GM18517 (cell line): ENCODE data around the gene ABCA12.

ENCODE experiments used
- ATAC-seq: cut with Tn5 transposase; IDR thresholded peaks from one replicate; pipeline ENCODE4 v1.9.1; 2021; ENCODE audit warnings: mild to moderate bottlenecking, moderate library complexity; ENCODE audit not compliant: unreplicated experiment

ABCA12 gene

GRCh38 chr2:215137329-215137686 is 1.1 kb downstream of the ABCA12 start:
- no peak for ATAC-seq

- ATAC-seq = peak; percentile 41
These were observed 1.6 kb downstream of the ABCA12 start for GRCh38 chr2:215136669-215137328.

DNA sequence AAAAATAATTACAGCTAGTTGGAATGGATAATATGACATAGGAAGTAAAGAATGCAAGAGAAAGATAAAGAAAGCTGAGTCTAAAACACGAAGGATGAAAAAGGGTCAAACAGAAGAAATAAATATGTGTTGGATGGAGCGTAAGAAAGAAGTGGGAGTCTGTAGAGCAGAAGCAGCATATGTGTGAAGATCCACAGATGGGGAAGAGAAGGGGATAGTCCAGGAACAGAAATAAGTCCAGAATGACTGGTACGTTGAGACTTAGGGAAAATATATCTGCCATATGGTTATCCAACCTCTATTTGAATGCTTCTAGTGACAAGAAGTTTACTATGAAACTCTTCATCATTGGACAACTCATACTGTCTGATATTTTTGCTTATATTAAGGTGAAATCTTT is 18.0 kb downstream of the ABCA12 start:
- no peak for ATAC-seq

DNA sequence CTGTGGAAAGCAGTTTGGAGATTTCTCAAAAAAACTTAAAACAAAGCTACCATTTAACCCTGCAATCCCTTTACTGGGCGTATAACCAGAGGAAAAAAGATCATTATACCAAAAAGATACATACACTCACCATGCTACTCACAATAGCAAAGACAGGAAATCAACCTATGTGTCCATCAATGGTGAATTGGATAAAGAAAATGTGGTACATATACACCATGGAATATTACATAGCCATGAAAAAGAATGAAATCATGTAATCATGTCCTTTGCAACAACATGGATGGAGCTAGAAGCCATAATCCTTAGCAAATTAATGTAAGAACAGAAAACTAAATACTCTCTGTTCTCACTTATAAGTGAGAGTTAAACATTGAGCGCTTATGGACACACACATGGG is 18.6 kb downstream of the ABCA12 start:
- ATAC-seq = no peak

- ATAC-seq = no peak
These were observed 27.5 kb downstream of the ABCA12 start for GRCh38 chr2:215110918-215111317.

DNA sequence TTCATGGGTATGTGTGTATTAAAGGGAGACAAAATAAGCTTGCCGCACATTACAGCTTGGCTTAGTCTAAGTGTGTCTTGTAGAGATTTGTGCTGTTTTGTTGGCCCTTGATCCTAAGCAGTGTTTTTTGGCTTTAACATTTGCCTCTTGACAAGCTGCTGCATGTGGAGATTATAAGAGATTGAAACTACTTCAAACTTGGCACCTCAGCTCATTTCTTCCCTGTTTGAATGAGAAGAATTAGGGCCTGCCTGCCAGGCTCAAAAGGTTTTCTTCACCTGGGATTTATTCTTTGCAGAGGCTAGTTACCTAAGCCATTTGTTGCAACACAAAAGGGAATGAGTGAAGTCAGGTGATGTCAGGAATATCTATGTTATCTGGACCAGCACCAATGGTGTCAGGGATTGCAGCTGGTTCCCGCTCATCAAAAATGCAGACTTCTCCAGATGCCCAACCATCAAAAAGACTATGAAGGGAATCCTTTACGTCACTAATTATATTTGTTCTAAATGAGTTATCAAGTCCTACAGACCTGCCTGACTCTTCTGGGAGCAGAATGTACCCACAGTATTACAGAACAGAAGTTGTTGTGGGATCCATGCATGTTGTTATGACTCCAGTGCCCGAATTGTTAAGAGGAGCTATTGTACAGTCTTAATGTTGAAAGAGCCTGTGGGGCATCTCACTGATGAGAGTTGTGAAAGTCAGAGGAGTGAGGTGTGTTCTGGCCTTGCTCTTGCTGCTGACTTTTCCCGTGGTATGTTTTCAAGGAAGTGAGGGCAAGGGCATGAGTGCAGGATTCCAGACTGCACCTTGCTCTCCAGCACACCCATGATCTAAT is 31.0 kb downstream of the ABCA12 start:
- no peak for ATAC-seq

GRCh38 chr2:215105607-215106354 is 32.6 kb downstream of the ABCA12 start:
- no peak for ATAC-seq

- no peak for ATAC-seq
These were observed 34.2 kb downstream of the ABCA12 start for GRCh38 chr2:215104226-215104625.

DNA sequence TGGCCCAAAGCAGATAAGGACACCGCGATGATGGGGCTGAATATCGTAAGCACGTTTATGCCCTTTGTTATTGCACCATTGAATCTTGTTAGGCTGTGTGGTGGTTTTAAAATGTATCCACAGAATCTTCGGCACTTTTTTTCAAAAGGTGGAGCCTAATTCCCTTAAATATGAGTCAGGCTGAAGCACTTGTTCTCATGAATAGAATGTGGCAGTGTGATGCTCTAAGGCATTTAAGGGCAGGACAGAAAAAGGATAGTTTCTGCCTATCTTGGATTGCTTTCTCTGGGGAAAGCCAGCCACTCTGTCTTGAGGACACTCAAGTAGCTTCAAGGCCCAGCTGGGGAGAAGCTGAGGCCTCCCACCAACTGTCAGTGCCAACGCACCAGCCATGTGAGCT is 39.6 kb downstream of the ABCA12 start:
- ATAC-seq = no peak

GRCh38 chr2:215084080-215084479 is 54.3 kb downstream of the ABCA12 start:
- ATAC-seq = no peak

DNA sequence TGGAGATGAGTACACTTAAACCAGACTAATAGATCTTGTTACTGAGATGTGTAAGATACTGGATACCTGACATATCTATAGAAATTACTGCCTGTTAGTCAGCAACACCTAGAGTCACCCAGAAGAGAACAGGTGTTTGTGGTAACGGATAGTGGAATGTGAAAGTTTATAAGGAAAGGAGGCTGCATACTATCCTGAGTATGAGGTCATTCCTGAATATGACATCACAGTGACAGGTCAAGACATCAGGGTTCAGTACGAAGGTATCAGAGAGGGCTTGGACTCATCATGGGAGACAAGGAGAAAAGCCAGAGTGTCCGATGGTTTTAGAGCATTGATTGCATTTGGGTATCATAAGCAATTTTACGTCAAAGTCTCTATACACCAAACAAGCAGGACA is 55.3 kb downstream of the ABCA12 start:
- no peak for ATAC-seq

- no peak for ATAC-seq
These were observed 56.0 kb downstream of the ABCA12 start for GRCh38 chr2:215082446-215082845.

DNA sequence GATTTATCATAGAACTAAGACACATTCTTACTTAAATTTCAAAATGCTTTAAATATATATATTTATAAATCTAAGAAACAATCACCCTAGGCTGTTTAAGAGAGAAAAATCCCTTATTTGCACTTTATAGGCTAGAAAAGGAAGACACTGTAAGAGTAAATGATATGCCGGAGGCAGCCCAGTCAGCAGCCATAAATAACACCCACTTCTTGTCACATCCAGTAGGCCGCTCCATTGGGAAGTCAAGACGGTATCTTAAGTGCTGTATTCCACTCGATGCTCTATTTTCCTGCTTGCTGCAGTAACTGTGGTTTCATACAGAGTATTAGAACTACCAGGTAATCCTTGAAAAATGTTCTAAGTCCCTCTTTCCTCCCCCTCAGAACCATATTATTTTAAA is 57.9 kb downstream of the ABCA12 start:
- no peak for ATAC-seq

DNA sequence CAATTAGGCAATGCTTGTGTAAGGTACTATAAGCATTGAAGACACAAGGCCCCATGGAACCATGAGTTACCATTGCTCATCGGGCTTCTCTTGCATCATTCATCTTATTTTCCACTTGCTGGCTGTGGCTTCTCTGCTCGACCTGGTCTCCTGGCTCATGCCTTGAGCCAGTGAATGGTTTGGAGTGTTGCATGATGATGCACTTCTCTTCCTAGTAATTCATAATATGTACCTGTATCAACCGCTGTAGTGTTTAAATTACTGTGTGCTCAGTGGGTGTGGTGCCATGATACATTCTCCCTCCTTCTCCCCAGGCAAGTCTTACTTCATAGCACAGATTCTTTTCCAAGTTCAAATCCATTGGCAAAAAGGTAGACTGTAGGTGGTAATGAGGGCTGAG is 66.8 kb downstream of the ABCA12 start:
- no peak for ATAC-seq

GRCh38 chr2:215068399-215068798 is 70.0 kb downstream of the ABCA12 start:
- no peak for ATAC-seq

DNA sequence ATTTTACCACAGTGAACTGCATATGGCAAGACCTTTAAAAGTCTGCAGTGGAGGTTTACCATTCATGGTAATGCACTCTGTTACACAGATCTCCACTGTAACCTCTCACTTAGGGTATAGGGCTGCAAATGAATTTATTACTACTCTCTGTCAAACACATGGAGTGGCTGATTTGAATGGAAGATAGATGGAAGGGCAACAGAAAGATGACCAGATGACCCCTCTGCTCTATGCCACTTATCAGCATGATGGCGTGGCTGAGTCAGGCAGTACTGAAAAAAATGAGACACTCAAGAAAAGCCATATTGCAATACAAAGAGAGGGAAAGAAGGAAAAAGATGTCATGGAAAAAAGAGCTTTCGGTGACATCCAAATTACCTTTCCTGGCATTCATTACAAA is 72.3 kb downstream of the ABCA12 start:
- ATAC-seq = no peak

DNA sequence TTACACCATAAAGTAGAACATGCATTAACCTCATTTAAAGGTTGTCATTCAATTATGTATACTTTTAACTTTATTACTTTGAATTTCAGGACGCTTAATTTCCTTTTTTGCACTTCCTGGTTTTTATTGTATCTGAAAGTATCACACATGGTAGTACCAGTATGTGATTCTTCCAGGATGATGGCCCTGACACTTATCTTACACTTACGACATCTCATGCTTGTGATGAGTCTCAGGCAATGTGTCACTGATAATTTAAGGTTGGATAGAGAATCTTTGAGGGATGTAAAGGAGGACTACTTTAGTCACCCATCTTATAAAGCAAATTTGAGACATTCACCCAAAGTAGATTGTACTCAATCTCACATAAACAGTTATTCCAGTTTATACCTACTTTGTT is 74.9 kb downstream of the ABCA12 start:
- ATAC-seq = no peak

GRCh38 chr2:215060861-215061536 is 77.4 kb downstream of the ABCA12 start:
- no peak for ATAC-seq

GRCh38 chr2:215059724-215060123 is 78.7 kb downstream of the ABCA12 start:
- ATAC-seq = no peak

DNA sequence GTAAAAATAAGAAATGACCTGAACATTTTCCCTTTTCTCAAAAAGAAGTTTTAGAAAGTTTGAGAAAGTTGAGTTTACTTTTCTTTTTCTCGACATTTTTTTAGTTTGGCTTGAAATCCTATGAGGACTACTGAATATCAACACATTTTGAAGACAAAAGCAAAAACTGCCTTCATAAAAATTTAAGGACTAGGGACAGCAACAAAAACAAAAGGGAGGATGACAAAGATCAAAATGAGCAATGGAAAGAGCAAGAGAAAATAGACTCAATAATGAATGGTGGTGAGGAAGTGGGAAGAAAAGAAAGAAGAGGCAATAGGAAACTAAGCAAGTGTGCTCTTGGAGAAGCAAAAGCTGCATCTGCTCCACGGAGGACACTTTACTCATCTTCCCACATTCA is 82.5 kb downstream of the ABCA12 start:
- ATAC-seq = no peak

DNA sequence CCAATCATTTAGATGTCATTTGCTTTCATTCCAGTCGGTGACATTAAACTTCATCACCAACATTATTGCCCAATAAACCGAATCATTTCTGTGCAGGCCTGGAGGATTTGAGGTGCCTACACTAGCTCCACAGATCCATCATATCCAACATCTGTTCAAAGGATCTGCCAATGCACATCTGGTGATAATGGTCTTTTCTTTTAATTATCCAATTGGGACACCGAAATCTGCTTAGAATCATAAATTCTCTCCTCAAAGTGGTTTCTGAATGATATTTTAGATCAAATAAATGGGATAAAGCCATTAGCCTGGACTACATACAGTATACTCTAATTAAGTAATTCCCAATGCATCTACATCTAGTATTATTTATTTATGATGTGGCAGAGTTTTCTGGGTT is 85.6 kb downstream of the ABCA12 start:
- no peak for ATAC-seq
